ENCODE measurements around the gene SLC7A11.

- TF ChIP-seq CTCF (conservative IDR thresholded peaks at IDR 0.05 in 1 of 2, IDR thresholded peaks at IDR 0.05 in 1 of 2; ENCODE audit: low read depth in 1 of 2, low read length in 2 of 2) = no peak
- no peak for TF ChIP-seq EZH2 (IDR thresholded peaks at IDR 0.05; ENCODE audit: low read length, missing control alignments)
Measured at GRCh38 chr4:138238521-138239292, 3.4 kb downstream of the SLC7A11 start.
